GM18517 (cell line): Measurements from ENCODE around the gene MIXL1.
"Not testable (repeated sequence)": the region's sequence is repeated elsewhere in the genome, so short reads cannot be mapped to it uniquely, and the experiment has no call there.

Experiments
- ATAC-seq: cut with Tn5 transposase; IDR thresholded peaks from one replicate; pipeline ENCODE4 v1.9.1; 2021; ENCODE audit warnings: mild to moderate bottlenecking, moderate library complexity; ENCODE audit not compliant: unreplicated experiment

MIXL1 gene

GRCh38 chr1:226223157-226223785 lies at the start of gene MIXL1:
MIXL1 (plus strand) TSS chr1:226223664; CDS start chr1:226223682, 18 bp downstream.
- peak; percentile 18 for ATAC-seq

- no peak for ATAC-seq
These were observed 46.6 kb upstream of the MIXL1 start for GRCh38 chr1:226176870-226177269.

GRCh38 chr1:226181996-226182714 lies 41.3 kb upstream of the MIXL1 start:
- no peak for ATAC-seq

- ATAC-seq: no peak
These were observed 38.1 kb upstream of the MIXL1 start for GRCh38 chr1:226185141-226186036.

GRCh38 chr1:226186124-226187018 lies 37.1 kb upstream of the MIXL1 start, which contains the start of gene ACBD3:
ACBD3 (minus strand) TSS chr1:226186741; CDS start chr1:226186675, 66 bp downstream.
- ATAC-seq: peak; percentile 95

GRCh38 chr1:226187019-226187322 lies 36.5 kb upstream of the MIXL1 start:
- no peak for ATAC-seq

GRCh38 chr1:226187380-226187779 lies 36.1 kb upstream of the MIXL1 start:
- ATAC-seq: no peak

- no peak for ATAC-seq
These were observed 28.3 kb upstream of the MIXL1 start for GRCh38 chr1:226195144-226195543.

- no peak for ATAC-seq
These were observed 23.5 kb upstream of the MIXL1 start for GRCh38 chr1:226199971-226200370.

- no peak for ATAC-seq
These were observed 22.4 kb upstream of the MIXL1 start for GRCh38 chr1:226201029-226201593.

- no peak for ATAC-seq
These were observed 21.2 kb upstream of the MIXL1 start for GRCh38 chr1:226202246-226202645.

GRCh38 chr1:226202666-226203065 lies 20.8 kb upstream of the MIXL1 start:
- ATAC-seq: not testable (repeated sequence)

GRCh38 chr1:226203240-226203639 lies 20.2 kb upstream of the MIXL1 start:
- ATAC-seq: no peak

GRCh38 chr1:226203655-226204054 lies 19.8 kb upstream of the MIXL1 start:
- ATAC-seq: no peak

- no peak for ATAC-seq
These were observed 19.3 kb upstream of the MIXL1 start for GRCh38 chr1:226204198-226204597.

- ATAC-seq: no peak
These were observed 16.4 kb upstream of the MIXL1 start for GRCh38 chr1:226207048-226207447.

GRCh38 chr1:226209307-226210059 lies 14.0 kb upstream of the MIXL1 start:
- ATAC-seq: no peak

- ATAC-seq: no peak
These were observed 12.8 kb upstream of the MIXL1 start for GRCh38 chr1:226210571-226211176.

- no peak for ATAC-seq
These were observed 12.2 kb upstream of the MIXL1 start for GRCh38 chr1:226211181-226211821.
